HG03354 (cell line): Measurements from ENCODE around the gene RALBP1.

Source experiments
- ATAC-seq: cut with Tn5 transposase; IDR thresholded peaks from one replicate; pipeline ENCODE4 v1.9.1; 2021; ENCODE audit warnings: mild to moderate bottlenecking; ENCODE audit not compliant: unreplicated experiment, poor library complexity, severe bottlenecking

The RALBP1 gene

DNA sequence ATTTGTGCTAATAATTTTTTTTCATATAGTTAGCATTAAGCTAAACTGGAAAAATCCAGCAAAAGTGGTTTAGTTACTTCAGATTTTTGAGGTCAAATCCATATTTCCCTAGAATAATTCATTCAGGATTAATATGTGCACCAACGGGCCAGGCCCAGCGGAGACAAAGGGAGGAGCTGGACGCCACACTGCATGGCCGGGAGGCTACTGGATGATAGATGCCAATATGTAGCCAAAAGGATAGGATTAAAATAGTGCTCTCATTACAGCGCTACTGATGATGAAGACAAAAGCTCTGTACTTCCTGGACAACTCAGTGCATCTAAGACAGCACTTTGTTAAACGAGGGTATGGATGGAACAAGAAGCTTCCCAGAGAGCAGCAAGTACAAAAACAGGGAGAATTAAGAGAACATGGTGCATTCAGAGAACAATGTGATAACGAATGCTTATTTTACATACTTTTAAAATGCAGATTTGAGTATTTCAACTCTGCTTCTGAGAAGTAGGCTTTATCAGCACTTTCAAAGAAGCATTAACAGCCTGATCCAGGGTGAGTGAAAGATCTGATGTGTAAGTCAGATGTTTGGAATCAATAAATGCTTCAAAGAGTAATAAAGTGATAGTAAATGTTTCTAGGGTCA, 99.3 kb downstream of the RALBP1 start:
- ATAC-seq, result no peak

- ATAC-seq, result peak; percentile 59
Measured at GRCh38 chr18:9575558-9575957, 100.2 kb downstream of the RALBP1 start.

DNA sequence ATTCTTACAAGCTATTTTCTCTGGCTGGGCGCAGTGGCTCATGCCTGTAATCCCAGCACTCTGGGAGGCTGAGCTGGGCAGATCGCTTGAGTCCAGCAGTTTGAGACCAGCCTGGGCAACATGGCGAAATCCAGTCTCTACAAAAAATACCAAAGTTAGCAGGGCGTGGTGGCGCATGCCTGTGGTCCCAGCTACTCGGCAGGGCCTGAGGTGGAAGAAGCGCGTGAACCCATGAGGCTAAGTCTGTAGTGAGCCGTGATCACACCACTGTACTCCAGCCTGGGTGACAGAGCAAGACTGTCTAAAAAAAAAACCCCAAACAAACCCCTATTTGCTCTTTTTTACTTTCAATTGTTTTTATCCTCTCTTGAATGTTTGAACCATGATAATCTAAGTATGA, 102.0 kb downstream of the RALBP1 start:
- no peak for ATAC-seq

DNA sequence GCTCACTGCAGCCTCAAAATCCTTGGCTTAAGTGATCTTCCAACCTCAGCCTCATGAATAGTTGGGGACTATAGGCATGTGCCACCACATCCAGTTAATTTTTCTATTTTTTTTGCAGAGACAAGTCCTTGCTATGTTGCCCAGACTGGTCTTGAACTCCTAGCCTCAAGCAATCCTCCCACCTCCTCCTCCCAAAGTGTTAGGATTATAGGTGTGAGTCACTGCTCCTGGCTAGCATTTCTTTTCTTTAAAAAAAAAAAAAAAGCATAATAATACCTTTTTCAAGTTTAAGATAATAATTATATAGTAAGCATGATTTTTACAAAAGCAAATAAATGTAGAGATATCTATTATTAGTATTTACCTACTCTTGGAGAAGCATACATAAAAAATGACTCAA, 103.0 kb downstream of the RALBP1 start:
- no peak for ATAC-seq

- no peak for ATAC-seq
Measured at GRCh38 chr18:9581667-9582066, 106.4 kb downstream of the RALBP1 start.

DNA sequence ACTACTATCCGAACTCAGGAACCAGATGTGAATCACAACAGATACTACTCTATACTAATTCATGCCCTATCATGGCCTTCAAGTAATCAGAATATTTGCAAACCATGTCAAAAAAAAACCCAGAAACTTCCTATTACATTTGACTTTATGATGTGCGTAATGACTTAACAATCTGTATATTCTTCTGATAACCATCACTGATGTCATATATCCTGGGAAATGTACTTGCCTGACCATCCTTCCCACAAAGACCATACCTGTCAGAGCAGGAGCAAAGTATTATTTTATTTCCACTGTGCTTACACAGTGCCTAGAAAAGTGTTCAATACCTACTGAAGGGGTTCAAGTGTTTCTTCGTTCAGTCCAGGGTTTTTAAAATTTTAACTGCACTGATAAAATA, 111.5 kb downstream of the RALBP1 start:
- no peak for ATAC-seq
